ELF-1 (cell line): Measurements from ENCODE around the gene SEMA4G.

ENCODE experiments used
- DNase-seq: peaks from one replicate; pipeline ENCODE4 v3.0.0-alpha.2; 2016; ENCODE audit warnings: low read depth, low spot score

The SEMA4G gene

GRCh38 chr10:101007099-101007711 lies 37.9 kb downstream of the SEMA4G start:
- DNase-seq = no peak

- DNase-seq = no peak
Measured at GRCh38 chr10:101007915-101008822, 38.9 kb downstream of the SEMA4G start.

GRCh38 chr10:101008823-101009423 lies 39.6 kb downstream of the SEMA4G start:
- DNase-seq = no peak

GRCh38 chr10:101010329-101010728 lies 41.0 kb downstream of the SEMA4G start:
- DNase-seq = no peak

GRCh38 chr10:101011517-101012423 lies 42.5 kb downstream of the SEMA4G start:
- peak; percentile 61 for DNase-seq

GRCh38 chr10:101012525-101013364 lies 43.4 kb downstream of the SEMA4G start:
- DNase-seq = peak; percentile 83

GRCh38 chr10:101013365-101013825 lies 44.1 kb downstream of the SEMA4G start:
- no peak for DNase-seq

GRCh38 chr10:101014230-101014884 lies 45.1 kb downstream of the SEMA4G start:
- DNase-seq = peak; percentile 89

GRCh38 chr10:101014966-101015581 lies 45.8 kb downstream of the SEMA4G start:
- DNase-seq = no peak

GRCh38 chr10:101015582-101015973 lies 46.3 kb downstream of the SEMA4G start:
- no peak for DNase-seq

GRCh38 chr10:101016814-101017213 lies 47.5 kb downstream of the SEMA4G start:
- no peak for DNase-seq

- peak; percentile 59 for DNase-seq
Measured at GRCh38 chr10:101018118-101018599, 48.9 kb downstream of the SEMA4G start.

GRCh38 chr10:101018600-101019439 lies 49.5 kb downstream of the SEMA4G start:
- peak; percentile 92 for DNase-seq
